Non-pigmented ciliary epithelial cell (primary cell): ENCODE data around the gene SH3BP5.
"Not testable (repeated sequence)": the region's sequence is repeated elsewhere in the genome, so short reads cannot be mapped to it uniquely, and the experiment has no call there.

Experiments used
- DNase-seq: peaks from one replicate; pipeline ENCODE4 v3.0.0-alpha.2; 2010; ENCODE audit warnings: low read depth

SH3BP5 gene, protein sequence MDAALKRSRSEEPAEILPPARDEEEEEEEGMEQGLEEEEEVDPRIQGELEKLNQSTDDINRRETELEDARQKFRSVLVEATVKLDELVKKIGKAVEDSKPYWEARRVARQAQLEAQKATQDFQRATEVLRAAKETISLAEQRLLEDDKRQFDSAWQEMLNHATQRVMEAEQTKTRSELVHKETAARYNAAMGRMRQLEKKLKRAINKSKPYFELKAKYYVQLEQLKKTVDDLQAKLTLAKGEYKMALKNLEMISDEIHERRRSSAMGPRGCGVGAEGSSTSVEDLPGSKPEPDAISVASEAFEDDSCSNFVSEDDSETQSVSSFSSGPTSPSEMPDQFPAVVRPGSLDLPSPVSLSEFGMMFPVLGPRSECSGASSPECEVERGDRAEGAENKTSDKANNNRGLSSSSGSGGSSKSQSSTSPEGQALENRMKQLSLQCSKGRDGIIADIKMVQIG

DNA sequence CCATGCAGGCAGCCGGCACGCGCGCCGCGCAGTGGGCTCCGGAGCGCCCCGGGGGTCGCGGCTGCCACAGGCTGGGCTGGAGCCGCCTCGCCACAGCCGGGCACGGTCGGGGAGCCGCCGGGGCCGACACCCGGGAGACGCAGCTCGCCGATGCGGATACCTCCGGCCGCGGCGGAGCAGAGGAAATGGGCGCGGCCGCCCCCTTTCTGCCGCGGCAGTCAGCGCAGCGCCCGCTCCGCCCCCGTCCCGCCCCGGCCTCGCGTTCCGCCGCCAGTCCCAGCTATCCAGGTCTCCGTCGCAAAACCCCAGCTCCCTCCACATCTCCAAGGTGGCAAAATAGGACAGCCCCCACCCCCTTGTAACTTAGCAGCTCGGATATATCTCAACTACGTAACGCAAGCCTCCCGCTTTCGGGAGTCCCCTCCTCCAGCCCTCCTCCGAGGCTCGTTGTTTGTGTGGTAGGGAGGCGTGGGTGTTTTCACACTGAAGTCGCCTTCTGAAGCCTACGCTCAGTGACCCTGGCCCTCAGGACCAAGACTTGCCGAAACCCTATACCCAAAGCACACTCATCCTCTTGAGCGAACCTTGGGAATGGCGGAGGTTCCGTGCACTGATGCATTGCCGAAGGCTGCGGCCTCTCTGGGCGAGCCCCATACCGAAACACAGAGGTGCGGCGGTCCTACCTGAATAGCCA lies at the start of gene SH3BP5:
SH3BP5 (minus strand) TSS at position 182 of the 694 bp plus-strand sequence; CDS start at position 4, 178 bp downstream.
- DNase-seq, result no peak

DNA sequence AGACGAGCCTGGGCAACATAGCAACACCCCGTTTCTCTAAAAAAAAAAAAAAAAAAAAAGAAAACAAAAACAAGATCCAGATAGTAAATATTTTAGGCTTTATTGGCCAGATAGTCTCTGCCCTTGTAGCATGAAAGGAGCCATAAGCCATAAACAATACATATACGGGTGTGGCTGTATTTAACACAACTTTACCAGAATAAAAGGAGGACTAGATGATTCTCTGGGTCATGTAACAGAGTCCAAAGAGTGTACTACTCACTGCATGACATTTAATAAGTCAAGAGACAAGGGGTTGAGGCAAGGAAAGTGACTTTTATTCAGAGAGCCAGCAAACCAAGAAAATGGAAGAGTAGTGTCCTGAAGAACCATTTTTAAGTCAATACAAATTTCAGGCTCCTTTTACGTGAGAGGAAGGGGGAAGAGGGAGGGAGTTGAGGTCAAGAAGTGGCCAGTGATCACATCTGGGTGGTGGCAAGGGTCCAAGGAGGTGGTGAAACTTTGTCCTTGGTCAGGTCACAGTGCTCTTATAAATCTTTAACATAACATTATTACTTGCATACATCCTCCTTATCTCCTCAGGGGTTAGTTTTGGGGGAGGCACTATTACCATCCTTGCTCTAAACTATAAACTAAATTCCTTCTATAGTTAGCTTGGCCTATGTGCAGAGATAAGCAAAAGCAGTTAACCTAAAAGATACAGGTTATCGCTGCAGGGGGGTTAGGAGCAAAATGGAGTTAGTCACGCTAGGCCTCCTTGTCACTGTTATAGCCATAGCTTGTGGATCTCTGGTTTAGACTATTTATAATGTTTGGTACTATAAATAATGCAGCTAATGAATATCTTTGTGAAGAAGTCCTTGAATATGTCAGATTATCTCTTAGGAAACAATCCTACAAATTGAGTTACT lies 48.8 kb upstream of the SH3BP5 start:
- no peak for DNase-seq

DNA sequence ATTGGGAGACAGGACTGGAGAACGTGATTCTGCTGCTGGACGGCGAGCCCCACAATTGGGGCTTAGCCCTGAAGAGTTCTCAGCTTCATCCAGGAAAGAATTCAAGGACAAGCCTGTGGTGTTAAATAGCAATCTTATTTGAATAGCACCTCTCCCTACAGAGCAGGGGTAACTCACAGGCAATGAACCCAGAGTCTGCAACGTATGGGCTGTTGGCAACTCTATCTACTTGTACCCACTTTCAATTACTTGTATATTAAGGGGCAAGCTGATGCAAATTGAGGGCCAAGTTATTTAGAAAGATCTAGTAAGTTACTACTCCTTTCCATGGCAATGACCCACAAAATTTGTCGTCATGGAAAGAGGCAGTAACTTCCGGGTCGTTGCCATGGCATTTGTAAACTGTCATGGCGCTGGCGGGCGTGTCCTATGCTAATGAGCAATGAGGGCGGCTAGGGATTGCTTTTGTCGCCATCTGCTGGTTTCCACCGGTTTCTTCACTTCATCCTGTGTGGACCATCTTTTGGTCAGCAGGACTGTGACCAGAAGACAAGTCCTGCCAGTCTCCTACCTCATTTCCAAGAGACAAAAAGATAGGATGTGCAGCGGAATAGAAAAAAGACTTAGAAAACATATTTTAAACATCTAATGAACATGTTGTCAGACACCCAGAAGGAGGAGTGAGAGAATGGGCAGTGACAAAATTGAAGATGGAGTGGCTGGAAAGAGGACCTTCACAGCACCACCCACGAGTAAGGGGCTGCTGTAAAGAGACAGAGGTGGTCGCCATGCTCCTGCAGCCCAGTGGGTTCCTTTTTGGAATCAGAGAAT lies 45.8 kb upstream of the SH3BP5 start:
- peak; percentile 69 for DNase-seq

DNA sequence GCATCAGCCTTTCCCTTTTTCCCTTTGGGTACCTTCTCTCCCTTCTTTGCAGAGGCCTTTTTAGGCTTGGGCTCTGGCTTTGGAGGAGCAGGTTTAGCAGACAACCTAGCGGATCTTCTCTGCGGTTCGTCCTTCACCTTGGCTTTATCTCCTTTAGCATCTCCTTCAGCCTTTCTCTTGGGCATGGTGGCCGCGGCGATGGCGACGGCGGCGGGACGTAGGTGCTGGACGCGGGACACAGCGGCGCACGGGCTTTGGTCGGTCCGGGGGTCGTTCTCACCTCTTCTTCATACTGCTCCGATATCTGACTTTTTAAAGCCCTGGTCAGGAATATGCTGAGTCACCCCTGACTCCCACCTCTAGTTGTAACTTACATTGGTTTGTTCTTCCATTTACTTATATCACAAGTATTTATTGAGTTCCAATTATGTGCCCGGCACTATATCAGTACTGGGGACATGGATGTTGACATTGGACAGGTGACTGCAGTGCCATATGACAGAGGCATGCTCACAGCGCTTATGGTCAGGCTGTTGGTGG lies 43.1 kb upstream of the SH3BP5 start:
- no peak for DNase-seq

DNA sequence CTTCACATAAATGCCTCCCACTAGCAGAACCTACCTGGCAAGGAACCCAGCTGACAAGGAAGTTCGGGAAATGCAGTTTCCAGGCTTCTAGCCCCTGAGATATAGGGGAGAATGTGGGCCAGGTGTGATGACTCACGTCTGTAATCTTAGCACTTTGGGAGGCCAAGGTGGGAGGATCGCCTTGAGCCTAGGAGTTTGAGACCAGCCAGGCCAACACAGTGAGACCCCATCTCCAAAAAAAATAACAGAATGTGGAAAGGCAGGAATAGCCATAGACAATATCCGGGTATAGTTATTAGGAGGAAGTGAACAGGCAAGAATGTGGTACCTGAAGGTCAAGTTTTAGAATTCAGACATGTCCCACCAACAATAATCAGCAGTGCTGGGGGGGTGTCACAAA lies 40.5 kb upstream of the SH3BP5 start:
- DNase-seq, result no peak

DNA sequence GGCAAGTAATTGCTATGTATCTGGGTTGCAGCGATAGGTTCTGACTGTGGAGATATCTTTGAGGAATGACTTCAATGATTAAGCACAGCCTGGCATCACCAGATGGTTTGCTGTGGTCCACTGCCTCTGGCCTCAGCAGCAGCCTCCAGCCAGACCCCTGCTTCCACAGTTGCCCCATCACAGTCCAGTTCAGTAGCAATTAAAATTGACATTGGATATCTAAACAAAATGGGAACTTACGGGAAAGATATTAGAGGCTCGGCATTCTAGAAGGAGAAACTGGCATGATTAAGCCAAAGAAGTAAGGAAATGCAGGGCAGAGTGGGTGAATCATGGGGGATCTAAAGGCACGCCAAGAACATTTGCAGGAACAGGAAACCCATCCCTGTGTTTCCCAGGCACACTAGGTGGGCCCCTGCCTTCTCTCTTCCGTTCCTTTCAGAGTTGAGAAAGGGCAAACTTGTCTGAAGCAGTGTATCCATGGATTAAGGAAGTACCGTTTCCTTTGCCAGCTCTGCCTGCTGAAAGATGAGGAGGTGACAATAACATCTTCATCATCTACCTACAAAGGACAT lies 36.3 kb upstream of the SH3BP5 start:
- DNase-seq, result no peak

DNA sequence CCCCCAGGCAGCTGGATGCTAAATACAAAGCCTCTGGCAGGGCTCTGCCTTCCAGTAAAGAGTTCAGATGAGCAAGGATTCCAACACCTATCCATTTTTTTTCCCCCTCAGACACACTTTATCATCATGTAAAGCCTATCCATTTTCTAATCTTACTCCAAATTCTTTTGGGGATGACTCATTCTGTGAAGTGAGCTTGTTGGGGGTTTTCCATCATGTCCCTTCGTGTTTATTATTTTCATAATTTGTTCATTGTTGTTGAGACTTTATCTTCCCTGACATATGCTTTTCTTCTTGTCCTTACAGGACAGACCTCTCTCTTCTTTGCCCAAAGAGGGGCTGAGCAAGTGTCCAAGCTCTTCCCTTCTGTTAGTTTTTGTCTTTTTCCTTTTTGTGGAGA lies 34.7 kb upstream of the SH3BP5 start:
- peak; percentile 41 for DNase-seq

DNA sequence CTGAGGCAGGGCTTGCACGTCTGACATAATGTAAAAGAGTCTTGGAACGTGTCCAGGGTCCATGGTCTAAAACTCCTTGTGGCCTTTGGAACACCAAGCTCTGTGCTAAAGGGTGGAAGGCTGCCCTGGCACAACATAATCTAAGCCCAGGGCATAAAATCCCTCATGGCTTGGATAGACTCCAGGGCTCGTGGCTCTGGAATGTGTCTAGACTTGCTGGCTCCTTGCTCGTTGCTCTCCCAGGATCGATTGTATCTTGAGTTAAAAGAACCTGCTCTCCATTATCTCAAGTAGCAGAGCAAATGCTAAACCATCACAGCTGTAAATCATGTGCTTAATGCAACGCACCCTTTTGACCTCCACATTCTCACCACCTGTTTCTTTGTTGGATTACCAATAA lies 31.7 kb upstream of the SH3BP5 start:
- DNase-seq, result not testable (repeated sequence)

DNA sequence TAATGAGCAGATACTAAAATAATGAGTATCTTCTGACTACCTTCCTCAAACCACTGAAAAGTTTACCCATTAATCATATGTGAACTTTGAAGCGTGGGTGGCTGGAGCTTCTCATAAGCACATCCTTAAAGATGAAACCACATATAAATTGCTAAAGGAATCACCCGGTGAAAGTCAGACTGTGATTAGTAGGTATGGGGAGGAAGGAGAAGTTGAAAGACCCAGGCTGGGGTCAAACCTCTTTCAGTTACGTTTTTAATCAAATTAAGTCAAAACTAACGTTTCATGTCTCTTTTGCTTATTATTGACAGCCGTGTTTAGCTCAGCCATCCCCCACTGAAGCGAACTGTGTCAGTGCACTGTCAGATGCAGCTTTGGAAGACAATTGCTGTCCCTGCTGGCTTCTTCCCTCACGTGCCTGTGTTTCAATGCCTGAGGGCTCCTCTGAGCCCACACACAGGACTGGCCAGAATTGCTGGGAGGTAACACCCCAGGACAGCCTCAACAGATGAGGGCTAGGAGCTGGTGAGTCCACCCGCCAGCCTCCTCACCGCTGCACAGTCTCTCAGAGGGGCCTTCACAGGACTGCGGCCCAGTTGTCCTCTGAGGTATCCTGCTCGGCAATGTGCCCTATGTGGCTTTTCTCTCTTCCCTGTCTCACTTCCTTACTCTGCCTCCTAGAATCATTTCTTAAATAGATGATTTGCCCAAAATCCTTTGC lies 29.3 kb upstream of the SH3BP5 start:
- DNase-seq, result peak; percentile 57

DNA sequence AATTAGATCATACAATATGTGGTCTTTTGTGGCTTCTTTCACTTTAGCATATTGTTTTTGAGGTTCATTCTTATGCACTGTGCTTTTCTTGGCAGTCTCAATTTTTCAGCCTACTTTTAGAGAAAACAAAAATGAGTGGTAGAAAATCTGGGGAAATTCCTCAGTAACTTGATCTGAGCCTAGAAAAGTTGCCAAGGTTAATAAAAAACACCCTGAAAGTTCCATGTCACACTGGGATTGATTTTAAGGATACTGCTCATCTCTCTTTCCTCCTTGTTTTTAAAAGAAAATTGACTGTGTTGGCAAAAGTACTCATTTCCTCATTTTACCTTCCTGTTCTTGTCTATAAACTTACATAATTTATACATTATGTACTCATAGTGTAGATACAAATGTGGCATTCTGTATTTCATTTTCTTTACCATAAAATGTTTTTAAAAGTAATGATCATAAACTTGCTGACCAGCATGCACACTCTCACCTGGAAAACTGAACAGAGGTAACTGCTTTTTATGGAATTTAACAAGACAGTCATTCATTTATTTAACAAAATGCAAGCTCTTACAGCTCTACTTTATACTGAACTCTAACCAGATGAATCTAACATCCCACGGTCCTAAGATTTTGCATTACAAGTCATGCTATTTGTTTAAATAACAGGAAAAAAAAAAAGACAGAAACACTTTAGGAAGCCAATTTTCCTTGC lies 28.6 kb upstream of the SH3BP5 start:
- DNase-seq, result peak; percentile 40

DNA sequence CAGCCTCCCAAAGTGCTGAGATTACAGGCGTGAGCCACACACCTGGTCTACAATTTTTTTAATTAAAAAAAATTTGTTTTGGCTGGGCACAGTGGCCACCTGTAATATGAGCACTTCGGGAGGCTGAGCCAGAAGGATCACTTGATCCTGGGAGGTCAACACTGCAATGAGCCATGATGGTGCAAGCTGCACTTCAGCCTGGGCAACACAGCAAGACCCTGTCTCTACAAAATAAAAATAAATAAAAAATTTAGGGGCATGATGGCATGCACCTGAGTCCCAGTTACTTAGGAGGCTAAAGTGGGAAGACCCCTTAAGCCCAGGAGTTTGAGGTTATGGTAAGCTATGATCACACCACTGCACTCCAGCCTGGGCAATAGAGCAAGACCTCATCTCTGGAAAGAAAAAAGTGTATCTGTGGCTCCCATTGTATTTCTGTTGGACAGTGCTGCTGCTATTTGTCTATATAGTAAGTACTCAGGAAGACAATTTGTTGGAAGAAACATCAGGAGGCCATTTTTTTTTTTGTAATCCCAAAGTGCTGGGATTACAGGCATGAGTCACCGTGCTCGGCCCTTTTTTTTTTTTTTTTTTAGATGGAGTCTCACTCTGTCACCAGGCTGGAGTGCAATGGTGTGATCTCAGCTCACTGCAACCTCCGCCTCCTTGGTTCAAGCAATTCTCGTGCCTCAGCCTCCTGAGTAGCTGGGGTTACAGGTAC lies 27.5 kb upstream of the SH3BP5 start:
- DNase-seq, result no peak

DNA sequence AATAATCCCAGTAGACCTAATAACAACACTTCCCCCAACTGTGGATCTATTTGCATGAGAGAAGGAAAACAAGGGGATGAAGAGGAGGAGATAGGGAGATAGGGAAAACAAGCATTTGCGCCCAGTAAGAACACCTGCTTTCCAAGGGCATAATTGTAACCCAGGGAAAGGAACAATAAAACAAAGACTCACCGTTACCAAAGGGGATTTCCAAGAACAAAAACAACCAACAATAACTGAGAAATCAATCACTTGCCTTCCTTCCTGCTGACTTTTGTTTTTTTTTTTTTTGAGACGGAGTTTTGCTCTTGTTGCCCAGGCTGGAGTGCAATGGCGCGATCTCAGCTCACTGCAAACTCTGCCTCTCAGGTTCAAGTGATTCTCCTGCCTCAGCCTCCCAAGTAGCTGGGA lies 24.3 kb upstream of the SH3BP5 start:
- DNase-seq, result not testable (repeated sequence)

DNA sequence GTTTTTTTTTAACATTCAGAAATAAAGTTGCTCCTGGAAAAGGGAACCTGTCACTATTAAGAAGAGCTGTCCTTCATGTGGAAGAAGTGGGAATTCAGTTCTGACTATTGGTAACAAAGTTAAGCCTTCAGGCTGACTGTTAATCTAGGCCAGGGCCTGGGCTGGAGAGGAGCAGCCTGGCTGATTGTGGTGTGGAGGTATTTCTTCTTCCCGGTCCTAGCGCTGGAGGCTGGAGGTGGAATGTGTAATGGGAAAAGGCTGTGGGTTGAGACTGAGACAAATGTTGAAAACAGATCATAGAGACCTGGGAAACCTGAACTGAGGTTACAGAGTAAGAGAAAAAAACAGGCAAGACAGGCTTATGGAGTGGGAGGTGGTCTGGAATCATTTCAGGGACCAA lies 23.8 kb upstream of the SH3BP5 start:
- no peak for DNase-seq

DNA sequence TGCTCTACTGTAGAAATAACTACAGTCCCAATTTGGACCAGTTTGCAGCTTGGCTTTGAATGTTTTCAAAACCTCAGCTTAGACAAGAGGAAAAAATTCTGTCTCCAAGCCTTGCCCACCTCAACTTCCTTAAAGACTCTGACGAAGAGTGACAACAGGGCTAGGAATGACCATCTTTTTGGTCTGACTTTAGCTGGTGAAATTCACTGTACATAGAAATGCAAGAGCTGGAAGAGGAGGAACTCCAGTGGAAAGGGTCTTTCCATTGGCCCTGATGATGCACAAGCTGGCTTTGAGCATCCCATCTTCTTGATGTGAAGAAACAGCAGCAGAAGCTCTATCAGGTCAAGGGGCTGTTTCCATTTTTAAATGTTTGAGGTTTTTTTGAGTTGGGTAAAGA lies 22.7 kb upstream of the SH3BP5 start:
- DNase-seq, result no peak

DNA sequence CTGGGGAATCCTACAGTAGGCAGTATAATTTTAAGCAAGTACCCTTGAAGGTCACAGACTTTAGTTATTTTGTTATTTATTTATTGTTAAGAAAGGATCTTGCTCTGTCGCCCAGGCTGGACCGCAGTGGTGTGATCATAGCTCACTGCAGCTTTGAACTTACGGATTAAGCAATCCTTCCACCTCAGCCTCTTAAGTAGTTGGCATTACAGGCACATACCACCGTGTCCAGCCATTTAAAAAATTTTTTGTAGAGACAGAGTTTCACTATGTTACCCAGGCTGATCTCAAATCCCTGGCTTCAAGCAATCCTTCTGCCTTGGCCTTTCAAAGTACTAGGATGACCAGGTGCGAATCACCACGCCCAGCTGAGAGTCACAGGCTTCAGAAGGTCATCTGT lies 22.1 kb upstream of the SH3BP5 start:
- no peak for DNase-seq

DNA sequence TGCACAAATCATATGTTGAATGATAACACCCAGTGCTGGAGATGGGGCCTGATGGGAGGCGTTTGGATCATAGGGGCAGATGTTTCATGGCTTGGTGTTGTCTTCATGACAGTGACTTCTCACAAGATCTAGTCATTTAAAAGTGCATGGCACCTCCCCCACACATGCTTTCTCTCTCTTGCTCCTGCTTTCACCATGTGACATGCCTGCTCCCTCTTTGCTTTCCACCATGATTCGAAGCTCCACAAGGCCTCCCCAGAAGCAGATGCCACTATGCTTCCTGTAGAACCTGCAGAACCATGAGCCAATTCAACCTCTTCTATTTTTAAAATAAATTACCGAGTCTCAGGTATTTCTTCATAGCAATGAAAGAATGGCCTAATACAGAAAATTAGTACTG lies 17.8 kb upstream of the SH3BP5 start:
- DNase-seq, result no peak

DNA sequence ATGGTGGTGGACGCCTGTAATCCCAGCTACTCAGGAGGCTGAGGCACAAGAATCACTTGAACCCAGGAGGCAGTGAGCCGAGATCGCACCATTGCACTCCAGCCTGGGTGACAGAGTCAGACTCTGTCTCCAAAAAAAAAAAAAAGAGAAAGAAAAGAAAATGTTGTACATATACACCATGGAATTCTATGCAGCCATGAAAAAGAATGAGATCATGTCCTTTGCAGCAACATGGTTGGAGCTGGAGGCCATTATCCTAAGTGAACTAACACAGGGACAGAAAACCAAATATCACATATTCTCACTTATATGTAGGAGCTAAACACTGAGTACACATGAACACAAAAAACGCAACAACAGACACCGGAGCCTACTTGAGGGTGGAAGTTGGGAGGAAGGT lies 17.1 kb upstream of the SH3BP5 start:
- DNase-seq, result not testable (repeated sequence)

DNA sequence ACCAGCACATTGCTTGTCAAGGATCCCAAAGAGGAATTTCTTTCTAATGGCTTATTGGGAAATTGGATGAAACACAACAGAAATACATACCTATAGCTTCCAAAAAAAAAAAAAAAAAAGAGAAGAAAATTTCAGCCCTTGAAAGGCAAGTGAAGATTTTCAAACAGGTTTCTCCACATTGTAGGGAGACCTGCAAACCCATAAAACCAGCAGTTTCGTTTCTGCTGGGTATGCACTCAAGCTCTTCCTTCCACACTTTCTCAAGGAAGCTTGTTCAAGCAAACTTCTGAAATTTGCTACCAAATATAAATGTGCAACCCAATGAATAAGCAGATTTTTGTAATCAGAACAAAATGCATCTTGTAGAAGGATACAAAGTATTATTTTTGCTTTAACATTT lies 15.9 kb upstream of the SH3BP5 start:
- no peak for DNase-seq

DNA sequence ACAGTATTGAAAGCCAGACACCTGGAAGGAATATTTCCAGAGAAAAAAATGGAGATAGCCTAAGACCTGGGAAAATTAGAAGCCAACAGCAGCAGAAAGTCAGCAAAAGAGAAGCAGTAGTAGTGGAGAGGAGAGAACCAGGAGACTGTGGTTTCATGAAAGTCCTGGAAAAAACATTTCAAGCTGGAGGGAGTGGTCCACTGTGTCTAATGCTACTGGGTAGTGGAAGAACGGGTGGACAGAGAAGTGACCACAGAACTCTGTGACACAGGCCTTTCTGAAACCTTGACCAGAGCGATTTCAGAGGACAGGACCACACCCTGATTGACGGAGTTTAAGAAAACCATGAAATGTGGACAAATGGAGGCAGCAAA lies 15.3 kb upstream of the SH3BP5 start:
- DNase-seq, result no peak
